ENCODE measurements around the gene TM6SF1. TPM values are rescaled to one million over a fixed set of nuclear protein-coding genes. Genes with fewer than 3 reads are reported as not detected.
"Not testable (repeated sequence)": the region's sequence is repeated elsewhere in the genome, so short reads cannot be mapped to it uniquely, and the experiment has no call there.

Gene TM6SF1
- total RNA-seq, 4 donors from 2014 or later: 0.45 to 4.3 (median 2.5) TPM

- Histone ChIP-seq H3K9me3 (no peaks in the 10 kb centered on the region), H3K4me1 (no peaks in the 10 kb centered on the region), H3K36me3 (no peaks in the 10 kb centered on the region), H3K4me3 (no peak overlapping the region), H3K27ac (no peak overlapping the region), H3K27me3 (no peaks in the 10 kb centered on the region)
- WGBS, 2 donors: 53 to 57% methylated on average over 4 of the region's 4 CpGs
- DNase-seq: no peak
- TF ChIP-seq CTCF (IDR thresholded peaks at IDR 0.05): no peak
- TF ChIP-seq POLR2A (IDR thresholded peaks at IDR 0.05): no peak
- intact Hi-C loops (cut with DNase I): no loop called here
Observed at GRCh38 chr15:83090465-83090864, 17.0 kb upstream of the TM6SF1 start.

- H3K27me3 ChIP-seq; H3K36me3 ChIP-seq; H3K9me3 ChIP-seq; H3K4me1 ChIP-seq; intact Hi-C loops (cut with DNase I); DNase-seq; H3K4me3 ChIP-seq: not testable (repeated sequence)
- H3K27ac ChIP-seq: peak overlapping the region in 3 of 4 donors; percentile 7 to 75 (median 46)
- WGBS, 2 donors: 75 to 81% methylated on average over 3 of the region's 3 CpGs
Observed at GRCh38 chr15:83091965-83092308, 15.5 kb upstream of the TM6SF1 start.

DNA sequence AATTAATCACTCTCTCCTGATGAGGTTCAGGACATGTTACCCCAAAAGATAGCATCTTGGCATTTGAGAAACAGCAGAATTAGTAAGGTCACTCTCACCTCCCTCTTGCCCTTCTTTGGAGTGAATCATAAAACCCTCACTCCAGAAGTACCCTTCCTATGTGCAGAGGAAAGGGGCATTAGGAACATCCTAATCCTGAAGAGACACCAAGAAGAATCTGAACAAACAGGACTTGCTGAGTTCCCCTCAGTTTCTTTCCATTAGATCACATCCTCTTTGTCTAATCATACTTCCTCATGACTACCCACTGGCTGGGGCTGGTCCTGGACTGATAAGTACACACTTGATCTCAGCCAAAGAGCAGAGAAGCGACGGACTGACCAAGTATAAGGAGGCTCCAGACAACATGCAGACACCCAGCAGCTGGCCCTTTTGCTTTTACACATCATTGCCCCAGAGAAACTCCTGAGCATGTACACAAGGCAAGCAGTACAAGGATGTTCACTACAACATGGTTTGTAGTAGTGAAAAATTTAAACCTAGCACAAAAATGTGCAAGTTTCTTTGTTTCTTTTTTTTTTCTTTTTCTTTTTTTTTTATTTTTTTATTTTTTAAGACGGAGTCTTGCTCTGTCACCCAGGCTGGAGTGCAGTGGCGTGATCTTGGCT lies 15.0 kb upstream of the TM6SF1 start:
- intact Hi-C loops (cut with DNase I): no loop called here
- no peaks in the 10 kb centered on the region for H3K9me3 ChIP-seq
- H3K27ac ChIP-seq: peak overlapping the region in 3 of 4 donors; percentile 34 to 75 (median 46)
- H3K4me1 ChIP-seq: no peaks in the 10 kb centered on the region
- DNase-seq: peak; percentile 25
- no peak overlapping the region for H3K4me3 ChIP-seq
- H3K27me3 ChIP-seq: peaks cover 0 to 8% (median 0%) of the 10 kb centered on the region in 4 donors
- 55 to 60% methylated on average over 3 to 4 of the region's 4 CpGs for WGBS, 2 donors
- no peak for TF ChIP-seq CTCF (IDR thresholded peaks at IDR 0.05)
- peak in 2 of 4 donors; percentile 36 to 44 for TF ChIP-seq POLR2A (IDR thresholded peaks at IDR 0.05)
- no peaks in the 10 kb centered on the region for H3K36me3 ChIP-seq

- Histone ChIP-seq H3K4me3 (no peak overlapping the region), H3K27ac (no peak overlapping the region), H3K4me1 (no peaks in the 10 kb centered on the region), H3K9me3 (no peaks in the 10 kb centered on the region), H3K27me3 (peaks cover 0 to 10% (median 0%) of the 10 kb centered on the region in 4 donors), H3K36me3 (no peaks in the 10 kb centered on the region)
- DNase-seq: no peak
- TF ChIP-seq POLR2A (IDR thresholded peaks at IDR 0.05): no peak
- TF ChIP-seq CTCF (IDR thresholded peaks at IDR 0.05): no peak
- intact Hi-C loops (cut with DNase I): no loop called here
- 54 to 55% methylated on average over 4 to 5 of the region's 5 CpGs for WGBS, 2 donors
Observed at GRCh38 chr15:83094583-83094982, 12.9 kb upstream of the TM6SF1 start.

DNA sequence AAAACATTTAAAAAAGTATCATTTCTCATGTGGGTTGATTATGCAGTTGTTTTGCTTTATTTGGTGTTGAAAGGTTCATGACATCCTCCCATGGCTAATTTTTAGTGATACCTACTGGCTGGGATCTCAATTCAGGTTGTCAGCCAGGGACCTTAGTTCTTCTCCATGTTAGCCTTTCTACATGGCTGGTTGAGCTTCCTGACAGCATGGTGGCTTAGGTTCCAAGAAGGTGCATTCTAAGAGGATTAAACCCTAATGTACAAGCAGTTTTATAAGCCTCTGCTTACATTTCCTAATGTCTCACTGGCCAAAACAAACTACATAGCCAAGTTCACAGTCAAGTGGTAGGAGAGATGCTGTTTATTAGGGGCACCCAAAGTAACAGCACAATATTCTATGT lies 9.4 kb upstream of the TM6SF1 start:
- TF ChIP-seq POLR2A (IDR thresholded peaks at IDR 0.05) (no peak), CTCF (IDR thresholded peaks at IDR 0.05) (no peak)
- Histone ChIP-seq H3K36me3 (no peaks in the 10 kb centered on the region), H3K4me1 (no peaks in the 10 kb centered on the region), H3K9me3 (no peaks in the 10 kb centered on the region), H3K27me3 (peaks cover 0 to 32% (median 0%) of the 10 kb centered on the region in 4 donors), H3K4me3 (no peak overlapping the region), H3K27ac (no peak overlapping the region)
- no peak for DNase-seq
- intact Hi-C loops (cut with DNase I): no loop called here

GRCh38 chr15:83099290-83099689 lies 8.2 kb upstream of the TM6SF1 start:
- Histone ChIP-seq H3K9me3 (no peaks in the 10 kb centered on the region), H3K27me3 (peaks cover 0 to 39% (median 0%) of the 10 kb centered on the region in 4 donors), H3K4me3 (no peak overlapping the region), H3K4me1 (no peaks in the 10 kb centered on the region), H3K27ac (no peak overlapping the region), H3K36me3 (no peaks in the 10 kb centered on the region)
- DNase-seq: no peak
- 49 to 78% methylated on average over 2 of the region's 2 CpGs for WGBS, 2 donors
- intact Hi-C loops (cut with DNase I): no loop called here
- TF ChIP-seq POLR2A (IDR thresholded peaks at IDR 0.05) (no peak), CTCF (IDR thresholded peaks at IDR 0.05) (no peak)

Data from esophagus squamous epithelium (tissue), 5 donors.